ENCODE results near the gene MC1R. TPM values are rescaled to one million over a fixed set of nuclear protein-coding genes. Genes with fewer than 3 reads are reported as not detected.

The MC1R gene
- total RNA-seq, 1 experiment from 2014 or later, result 12.2 TPM

DNA sequence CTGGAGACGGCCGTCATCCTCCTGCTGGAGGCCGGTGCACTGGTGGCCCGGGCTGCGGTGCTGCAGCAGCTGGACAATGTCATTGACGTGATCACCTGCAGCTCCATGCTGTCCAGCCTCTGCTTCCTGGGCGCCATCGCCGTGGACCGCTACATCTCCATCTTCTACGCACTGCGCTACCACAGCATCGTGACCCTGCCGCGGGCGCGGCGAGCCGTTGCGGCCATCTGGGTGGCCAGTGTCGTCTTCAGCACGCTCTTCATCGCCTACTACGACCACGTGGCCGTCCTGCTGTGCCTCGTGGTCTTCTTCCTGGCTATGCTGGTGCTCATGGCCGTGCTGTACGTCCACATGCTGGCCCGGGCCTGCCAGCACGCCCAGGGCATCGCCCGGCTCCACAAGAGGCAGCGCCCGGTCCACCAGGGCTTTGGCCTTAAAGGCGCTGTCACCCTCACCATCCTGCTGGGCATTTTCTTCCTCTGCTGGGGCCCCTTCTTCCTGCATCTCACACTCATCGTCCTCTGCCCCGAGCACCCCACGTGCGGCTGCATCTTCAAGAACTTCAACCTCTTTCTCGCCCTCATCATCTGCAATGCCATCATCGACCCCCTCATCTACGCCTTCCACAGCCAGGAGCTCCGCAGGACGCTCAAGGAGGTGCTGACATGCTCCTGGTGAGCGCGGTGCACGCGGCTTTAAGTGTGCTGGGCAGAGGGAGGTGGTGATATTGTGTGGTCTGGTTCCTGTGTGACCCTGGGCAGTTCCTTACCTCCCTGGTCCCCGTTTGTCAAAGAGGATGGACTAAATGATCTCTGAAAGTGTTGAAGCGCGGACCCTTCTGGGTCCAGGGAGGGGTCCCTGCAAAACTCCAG lies 1.1 kb downstream of the MC1R start:
- H3K27me3 ChIP-seq (ENCODE audit: insufficient read depth, low read length), result no peaks in the 10 kb centered on the region
- POLR2A ChIA-PET, result interaction anchor here (1.3 to 2.0 kb wide), 2 partner anchors 11 to 46 kb away, joined by 5 to 9 read pairs; partner anchors contain the start of gene TCF25
- ATAC-seq, result no peak
- DNase-seq (ENCODE audit: low read depth, low spot score), result no peak
- H3K9me2 ChIP-seq (ENCODE audit: insufficient read depth), result no peaks in the 10 kb centered on the region
- BruUV-seq (replicated peaks), result no TSS peak
- H3K4me1 ChIP-seq (ENCODE audit: control insufficient read depth in 1 of 2, insufficient read depth in 2 of 2, low read length in 2 of 2), result peaks cover 56 to 84% of the 10 kb centered on the region in 2 experiments
- H3K27ac ChIP-seq (ENCODE audit: low read depth, low read length), result peak overlapping the region; percentile 87; the same call in 1 of the 2 replicates
- H2AFZ ChIP-seq (ENCODE audit: low read depth, low read length, poor library complexity, severe bottlenecking), result no peak overlapping the region
- no peaks in the 10 kb centered on the region for H3K9me3 ChIP-seq (ENCODE audit: control insufficient read depth in 1 of 2, insufficient read depth in 1 of 2, low read depth in 1 of 2, low read length in 2 of 2)
- CTCF ChIA-PET, result interaction anchor here (2.3 to 5.1 kb wide), 2 partner anchors 10 to 11 kb away, joined by 26 to 57 read pairs; no protein-coding TSS in a partner anchor
- TF ChIP-seq, protein P1, sequence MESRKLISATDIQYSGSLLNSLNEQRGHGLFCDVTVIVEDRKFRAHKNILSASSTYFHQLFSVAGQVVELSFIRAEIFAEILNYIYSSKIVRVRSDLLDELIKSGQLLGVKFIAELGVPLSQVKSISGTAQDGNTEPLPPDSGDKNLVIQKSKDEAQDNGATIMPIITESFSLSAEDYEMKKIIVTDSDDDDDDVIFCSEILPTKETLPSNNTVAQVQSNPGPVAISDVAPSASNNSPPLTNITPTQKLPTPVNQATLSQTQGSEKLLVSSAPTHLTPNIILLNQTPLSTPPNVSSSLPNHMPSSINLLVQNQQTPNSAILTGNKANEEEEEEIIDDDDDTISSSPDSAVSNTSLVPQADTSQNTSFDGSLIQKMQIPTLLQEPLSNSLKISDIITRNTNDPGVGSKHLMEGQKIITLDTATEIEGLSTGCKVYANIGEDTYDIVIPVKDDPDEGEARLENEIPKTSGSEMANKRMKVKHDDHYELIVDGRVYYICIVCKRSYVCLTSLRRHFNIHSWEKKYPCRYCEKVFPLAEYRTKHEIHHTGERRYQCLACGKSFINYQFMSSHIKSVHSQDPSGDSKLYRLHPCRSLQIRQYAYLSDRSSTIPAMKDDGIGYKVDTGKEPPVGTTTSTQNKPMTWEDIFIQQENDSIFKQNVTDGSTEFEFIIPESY (IDR thresholded peaks at IDR 0.05; ENCODE audit: extremely low read depth, insufficient replicate concordance, low read length), result no peak
- no peak for TF ChIP-seq ELF1 (IDR thresholded peaks at IDR 0.05; ENCODE audit: borderline replicate concordance, low read depth)
- TF ChIP-seq YY1 (IDR thresholded peaks at IDR 0.05; ENCODE audit: extremely low read depth, insufficient replicate concordance, low read depth, low read length), result no peak
- no peak for TF ChIP-seq CEBPB (IDR thresholded peaks at IDR 0.05; ENCODE audit: low read depth)
- no peak for TF ChIP-seq POLR2A (IDR thresholded peaks at IDR 0.05; ENCODE audit: borderline replicate concordance, extremely low read depth, insufficient read depth, insufficient read length)
- TF ChIP-seq, protein P2, sequence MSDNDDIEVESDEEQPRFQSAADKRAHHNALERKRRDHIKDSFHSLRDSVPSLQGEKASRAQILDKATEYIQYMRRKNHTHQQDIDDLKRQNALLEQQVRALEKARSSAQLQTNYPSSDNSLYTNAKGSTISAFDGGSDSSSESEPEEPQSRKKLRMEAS (IDR thresholded peaks at IDR 0.05), result no peak
- no peak for TF ChIP-seq JUND (IDR thresholded peaks at IDR 0.05)
- no peak for TF ChIP-seq CBX3 (IDR thresholded peaks at IDR 0.05; ENCODE audit: low read depth)
- TF ChIP-seq SRF (IDR thresholded peaks at IDR 0.05; ENCODE audit: low read depth), result no peak
- no peak for TF ChIP-seq ZNF274 (IDR thresholded peaks at IDR 0.05; ENCODE audit: low read depth, low read length)
- no peak for TF ChIP-seq RAD21 (IDR thresholded peaks at IDR 0.05; ENCODE audit: low read depth)
- no peak for TF ChIP-seq EZH2phosphoT487 (IDR thresholded peaks at IDR 0.05; ENCODE audit: borderline replicate concordance)
- TF ChIP-seq SIN3A (IDR thresholded peaks at IDR 0.05; ENCODE audit: low read depth), result no peak
- TF ChIP-seq FOSL1 (IDR thresholded peaks at IDR 0.05; ENCODE audit: low read depth), result no peak
- TF ChIP-seq, protein P3, sequence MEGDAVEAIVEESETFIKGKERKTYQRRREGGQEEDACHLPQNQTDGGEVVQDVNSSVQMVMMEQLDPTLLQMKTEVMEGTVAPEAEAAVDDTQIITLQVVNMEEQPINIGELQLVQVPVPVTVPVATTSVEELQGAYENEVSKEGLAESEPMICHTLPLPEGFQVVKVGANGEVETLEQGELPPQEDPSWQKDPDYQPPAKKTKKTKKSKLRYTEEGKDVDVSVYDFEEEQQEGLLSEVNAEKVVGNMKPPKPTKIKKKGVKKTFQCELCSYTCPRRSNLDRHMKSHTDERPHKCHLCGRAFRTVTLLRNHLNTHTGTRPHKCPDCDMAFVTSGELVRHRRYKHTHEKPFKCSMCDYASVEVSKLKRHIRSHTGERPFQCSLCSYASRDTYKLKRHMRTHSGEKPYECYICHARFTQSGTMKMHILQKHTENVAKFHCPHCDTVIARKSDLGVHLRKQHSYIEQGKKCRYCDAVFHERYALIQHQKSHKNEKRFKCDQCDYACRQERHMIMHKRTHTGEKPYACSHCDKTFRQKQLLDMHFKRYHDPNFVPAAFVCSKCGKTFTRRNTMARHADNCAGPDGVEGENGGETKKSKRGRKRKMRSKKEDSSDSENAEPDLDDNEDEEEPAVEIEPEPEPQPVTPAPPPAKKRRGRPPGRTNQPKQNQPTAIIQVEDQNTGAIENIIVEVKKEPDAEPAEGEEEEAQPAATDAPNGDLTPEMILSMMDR (IDR thresholded peaks at IDR 0.05 in 2 of 3, conservative IDR thresholded peaks at IDR 0.05 in 1 of 3; ENCODE audit: borderline replicate concordance in 1 of 3, insufficient read depth in 1 of 3, low read depth in 2 of 3, low read length in 2 of 3), result no peak
- TF ChIP-seq SP1 (IDR thresholded peaks at IDR 0.05; ENCODE audit: low read depth), result no peak
- no peak overlapping the region for H3K9ac ChIP-seq (ENCODE audit: low read length)
- peak overlapping the region; percentile 79; the same call in 1 of the 2 replicates for H3K4me2 ChIP-seq (ENCODE audit: low read length)
- intact Hi-C loops (cut with micrococcal nuclease), result loop anchor here (5.0 kb wide), 1 partner anchor 47 kb away; the partner anchor contains the start of gene TCF25
- RAD21 ChIA-PET (ENCODE audit: low non-redundant PET in 1 of 2, low total read pairs in 2 of 2, uncharacterized antibody in 2 of 2, unreplicated experiment in 2 of 2), result no interaction called here
- peaks cover 8% of the 10 kb centered on the region; the same call in 1 of the 2 replicates for H4K20me1 ChIP-seq (ENCODE audit: insufficient read depth)
- no peak overlapping the region for H3K4me3 ChIP-seq (replicated peaks in 1 of 2; ENCODE audit: low read depth in 1 of 2, low read length in 2 of 2)
- no peaks in the 10 kb centered on the region for H3K36me3 ChIP-seq (ENCODE audit: control insufficient read depth in 1 of 2, insufficient read depth in 2 of 2, low read length in 2 of 2)
- peaks cover 15% of the 10 kb centered on the region for H3K79me2 ChIP-seq (ENCODE audit: insufficient read depth, low read length)
